ENCODE data around the gene DNAJC30. TPM values are rescaled to one million over a fixed set of nuclear protein-coding genes. Genes with fewer than 3 reads are reported as not detected.
"Not testable (repeated sequence)": the region's sequence is repeated elsewhere in the genome, so short reads cannot be mapped to it uniquely, and the experiment has no call there.

The DNAJC30 gene
- total RNA-seq, 3 donors from 2014 or later = 2.9 to 6.9 (median 4.6) TPM

DNA sequence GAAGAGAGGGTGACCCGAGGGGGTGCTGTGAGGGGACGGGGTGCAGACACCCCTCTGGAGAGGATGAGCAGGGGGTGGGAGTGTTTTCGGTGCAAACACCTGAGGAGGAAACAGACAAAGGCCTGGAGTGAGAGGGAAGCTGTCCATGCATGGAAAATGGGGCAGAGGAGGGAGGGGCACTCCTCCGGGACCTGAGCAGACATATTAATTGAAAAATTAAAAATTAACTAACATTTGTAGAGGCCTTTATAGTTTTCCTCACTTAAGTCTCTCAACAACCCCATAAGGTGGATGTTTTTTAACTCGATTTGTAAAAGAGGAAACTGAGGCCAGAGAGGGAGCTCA lies 14.4 kb downstream of the DNAJC30 start:
- H3K36me3 ChIP-seq = no peaks in the 10 kb centered on the region
- no peaks in the 10 kb centered on the region for H3K4me1 ChIP-seq
- peak overlapping the region; percentile 44 to 97 (median 72) for H3K4me3 ChIP-seq
- TF ChIP-seq CTCF (IDR thresholded peaks at IDR 0.05) = no peak
- no peak for TF ChIP-seq POLR2A (IDR thresholded peaks at IDR 0.05)
- no peak for TF ChIP-seq POLR2AphosphoS5 (IDR thresholded peaks at IDR 0.05)
- no peak for DNase-seq (ENCODE audit: low spot score in 2 of 2)
- no peaks in the 10 kb centered on the region for H3K27me3 ChIP-seq
- no peak overlapping the region for H3K27ac ChIP-seq
- intact Hi-C loops (cut with DNase I; ENCODE audit: low total_unique reads) = no loop called here
- no peaks in the 10 kb centered on the region for H3K9me3 ChIP-seq

GRCh38 chr7:73668103-73668885 lies 15.0 kb downstream of the DNAJC30 start:
- intact Hi-C loops (cut with DNase I; ENCODE audit: low total_unique reads) = no loop called here
- peaks cover 0 to 2% of the 10 kb centered on the region in 2 donors for H3K9me3 ChIP-seq
- peak overlapping the region; percentile 35 to 40 for H3K27ac ChIP-seq
- peak overlapping the region; percentile 44 to 97 (median 72) for H3K4me3 ChIP-seq
- DNase-seq (ENCODE audit: low spot score in 2 of 2) = no peak
- no peaks in the 10 kb centered on the region for H3K4me1 ChIP-seq
- TF ChIP-seq POLR2AphosphoS5 (IDR thresholded peaks at IDR 0.05) = no peak
- TF ChIP-seq CTCF (IDR thresholded peaks at IDR 0.05) = no peak
- TF ChIP-seq POLR2A (IDR thresholded peaks at IDR 0.05) = no peak
- no peaks in the 10 kb centered on the region for H3K27me3 ChIP-seq
- no peaks in the 10 kb centered on the region for H3K36me3 ChIP-seq

GRCh38 chr7:73667344-73668102 lies 15.7 kb downstream of the DNAJC30 start, which contains the start of gene VPS37D:
Gene VPS37D (plus strand): TSS chr7:73667831. CDS start chr7:73667959, 128 bp downstream.
- no peaks in the 10 kb centered on the region for H3K36me3 ChIP-seq
- peak within 1 kb of the TSS; percentile 44 to 97 (median 72) for H3K4me3 ChIP-seq
- peak within 1 kb of the TSS; percentile 35 to 40 for H3K27ac ChIP-seq
- no peaks in the 10 kb centered on the region for H3K27me3 ChIP-seq
- H3K4me1 ChIP-seq = no peaks in the 10 kb centered on the region
- DNase-seq (ENCODE audit: low spot score in 2 of 2) = peak; percentile 76 to 93
- H3K9me3 ChIP-seq = peaks cover 7 to 10% of the 10 kb centered on the region in 2 donors
- no peak for TF ChIP-seq POLR2A (IDR thresholded peaks at IDR 0.05)
- TF ChIP-seq POLR2AphosphoS5 (IDR thresholded peaks at IDR 0.05) = peak in 1 of 3 donors; percentile 36
- peak in 2 of 3 donors; percentile 10 to 99 for TF ChIP-seq CTCF (IDR thresholded peaks at IDR 0.05)
- intact Hi-C loops (cut with DNase I; ENCODE audit: low total_unique reads) = no loop called here

DNA sequence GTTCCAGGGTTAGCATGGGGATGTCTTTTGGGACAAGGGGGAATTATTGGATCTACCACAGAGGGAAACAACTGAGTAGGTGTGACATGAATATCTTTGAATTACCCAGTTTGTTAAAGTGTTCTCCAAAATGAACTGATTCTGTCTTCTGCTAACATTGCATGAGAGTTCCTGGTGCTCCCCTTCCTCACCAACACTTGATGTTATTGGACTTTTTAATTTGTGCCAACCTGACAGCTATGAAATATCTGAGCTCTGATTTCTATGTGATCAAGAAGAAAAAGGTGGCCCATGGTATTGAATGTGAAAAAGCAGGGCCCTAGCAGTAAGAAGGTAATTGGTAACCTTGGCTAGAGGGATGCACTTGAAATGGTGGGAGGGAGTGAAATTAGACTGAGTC lies 20.2 kb downstream of the DNAJC30 start:
- Histone ChIP-seq H3K9me3 (peaks cover 7 to 10% of the 10 kb centered on the region in 2 donors), H3K27ac (no peak overlapping the region), H3K27me3 (no peaks in the 10 kb centered on the region), H3K4me3 (no peak overlapping the region), H3K4me1 (no peaks in the 10 kb centered on the region), H3K36me3 (no peaks in the 10 kb centered on the region)
- intact Hi-C loops (cut with DNase I; ENCODE audit: low total_unique reads) = no loop called here
- no peak for DNase-seq (ENCODE audit: low spot score in 2 of 2)
- TF ChIP-seq CTCF (IDR thresholded peaks at IDR 0.05) (no peak), POLR2A (IDR thresholded peaks at IDR 0.05) (no peak)

GRCh38 chr7:73660594-73660993 lies 22.7 kb downstream of the DNAJC30 start:
- intact Hi-C loops (cut with DNase I; ENCODE audit: low total_unique reads); H3K36me3 ChIP-seq: not testable (repeated sequence)

More at GRCh38 chr7:73660594-73660993, 22.7 kb downstream of the DNAJC30 start:
- not testable (repeated sequence) for H3K4me3 ChIP-seq; H3K27ac ChIP-seq; H3K4me1 ChIP-seq; H3K27me3 ChIP-seq; DNase-seq (ENCODE audit: low spot score in 2 of 2)
- peaks cover 7 to 10% of the 10 kb centered on the region in 2 donors for H3K9me3 ChIP-seq

All from breast epithelium (tissue), 4 donors.